ENCODE results near the gene PHF21B. TPM values are rescaled to one million over a fixed set of nuclear protein-coding genes. Genes with fewer than 3 reads are reported as not detected.

The PHF21B gene
- polyA plus RNA-seq, 1 experiment = 0.01 TPM

DNA sequence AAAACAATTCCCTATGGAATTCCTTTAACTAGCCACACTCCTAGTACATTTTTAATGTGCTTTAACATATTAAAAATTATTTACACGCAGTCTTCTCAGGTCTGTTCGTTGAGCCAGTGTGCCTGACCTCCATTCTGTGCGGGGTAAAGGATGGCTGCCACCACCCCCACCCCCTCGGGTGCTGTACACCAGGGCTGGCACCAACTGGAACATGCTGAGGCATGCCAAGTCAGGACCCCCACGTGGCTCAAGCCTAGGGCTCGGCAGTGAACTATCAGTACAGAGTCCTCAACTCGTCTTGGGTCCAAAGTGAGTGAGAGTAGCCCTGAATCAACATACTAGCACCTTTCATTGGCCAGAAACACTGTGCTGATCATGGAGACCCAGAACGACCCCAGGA, 32.5 kb upstream of the PHF21B start:
- DNase-seq (ENCODE audit: low read depth) = no peak
- TF ChIP-seq CTCF (IDR thresholded peaks at IDR 0.05; ENCODE audit: insufficient read depth, low read depth, low read length) = no peak
- CTCF ChIA-PET = no interaction called here
- POLR2A ChIA-PET = no interaction called here
- no peaks in the 10 kb centered on the region for H3K36me3 ChIP-seq (ENCODE audit: control insufficient read depth, insufficient read depth, low read length)
- peaks cover 12% of the 10 kb centered on the region; the same call in 1 of the 2 replicates for H3K27me3 ChIP-seq (ENCODE audit: control insufficient read depth, insufficient read depth, low read length)
- H3K4me3 ChIP-seq (ENCODE audit: low read depth, low read length) = no peak overlapping the region

GRCh38 chr22:45039133-45039532, 29.3 kb upstream of the PHF21B start:
- H3K27me3 ChIP-seq (ENCODE audit: control insufficient read depth, insufficient read depth, low read length) = peaks cover 7% of the 10 kb centered on the region; the same call in 1 of the 2 replicates
- CTCF ChIA-PET = no interaction called here
- no peak for TF ChIP-seq CTCF (IDR thresholded peaks at IDR 0.05; ENCODE audit: insufficient read depth, low read depth, low read length)
- H3K36me3 ChIP-seq (ENCODE audit: control insufficient read depth, insufficient read depth, low read length) = no peaks in the 10 kb centered on the region
- no peak for DNase-seq (ENCODE audit: low read depth)
- H3K4me3 ChIP-seq (ENCODE audit: low read depth, low read length) = no peak overlapping the region
- POLR2A ChIA-PET = no interaction called here

GRCh38 chr22:45036154-45036553, 26.3 kb upstream of the PHF21B start:
- no peak for DNase-seq (ENCODE audit: low read depth)
- Histone ChIP-seq H3K27me3 (ENCODE audit: control insufficient read depth, insufficient read depth, low read length) (peaks cover 4% of the 10 kb centered on the region; the same call in 1 of the 2 replicates), H3K36me3 (ENCODE audit: control insufficient read depth, insufficient read depth, low read length) (no peaks in the 10 kb centered on the region), H3K4me3 (ENCODE audit: low read depth, low read length) (no peak overlapping the region)
- POLR2A ChIA-PET = no interaction called here
- CTCF ChIA-PET = no interaction called here
- TF ChIP-seq CTCF (IDR thresholded peaks at IDR 0.05; ENCODE audit: insufficient read depth, low read depth, low read length) = no peak

DNA sequence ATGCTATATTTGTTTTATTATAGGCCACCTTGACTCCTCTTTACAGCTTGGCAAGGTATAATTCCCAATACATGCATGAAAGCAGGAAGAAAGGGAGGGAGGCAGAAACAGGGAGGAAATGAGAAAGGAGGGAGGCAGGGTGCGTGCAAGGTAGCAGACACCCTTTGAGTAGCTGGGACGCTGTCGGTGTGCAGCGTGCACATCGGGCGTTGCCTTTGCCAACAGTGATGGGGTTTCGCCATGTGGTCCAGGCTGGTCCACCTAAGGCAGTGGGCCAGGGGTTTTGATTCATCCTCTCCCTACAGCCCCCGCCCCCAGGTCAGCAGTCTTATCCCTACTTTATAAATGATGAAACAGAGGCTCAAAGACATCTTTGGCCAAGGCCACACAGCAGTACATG, 25.0 kb upstream of the PHF21B start:
- no peaks in the 10 kb centered on the region for H3K36me3 ChIP-seq (ENCODE audit: control insufficient read depth, insufficient read depth, low read length)
- peaks cover 2% of the 10 kb centered on the region; the same call in 1 of the 2 replicates for H3K27me3 ChIP-seq (ENCODE audit: control insufficient read depth, insufficient read depth, low read length)
- H3K4me3 ChIP-seq (ENCODE audit: low read depth, low read length) = no peak overlapping the region
- ChIA-PET POLR2A (no interaction called here), CTCF (no interaction called here)
- DNase-seq (ENCODE audit: low read depth) = no peak
- no peak for TF ChIP-seq CTCF (IDR thresholded peaks at IDR 0.05; ENCODE audit: insufficient read depth, low read depth, low read length)

GRCh38 chr22:45034156-45034555, 24.4 kb upstream of the PHF21B start:
- Histone ChIP-seq H3K27me3 (ENCODE audit: control insufficient read depth, insufficient read depth, low read length) (peaks cover 3% of the 10 kb centered on the region; the same call in 1 of the 2 replicates), H3K4me3 (ENCODE audit: low read depth, low read length) (no peak overlapping the region), H3K36me3 (ENCODE audit: control insufficient read depth, insufficient read depth, low read length) (no peaks in the 10 kb centered on the region)
- ChIA-PET CTCF (no interaction called here), POLR2A (no interaction called here)
- DNase-seq (ENCODE audit: low read depth) = no peak
- no peak for TF ChIP-seq CTCF (IDR thresholded peaks at IDR 0.05; ENCODE audit: insufficient read depth, low read depth, low read length)

Data from BJ (cell line).